Mesendoderm (in vitro differentiated cells): ENCODE measurements around the gene MAP4K2.

Experiments used
- DNase-seq: peaks from one replicate; pipeline ENCODE4 v3.0.0; 2013
- H2AK5ac ChIP-seq: 2 replicates; pipeline ENCODE4 v1.6.1; 2013; ENCODE audit warnings: low read length, inconsistent platforms
- H2BK120ac ChIP-seq: 2 replicates; pipeline ENCODE4 v1.6.1; 2013; ENCODE audit warnings: low read depth, mild to moderate bottlenecking, low read length, moderate library complexity, mixed read lengths
- H2BK15ac ChIP-seq: replicated peaks from 2 replicates; pipeline ENCODE4 v1.6.1; 2013; ENCODE audit warnings: low read depth, mild to moderate bottlenecking, moderate library complexity
- H2BK5ac ChIP-seq: 2 replicates; pipeline ENCODE4 v1.6.1; 2013; ENCODE audit warnings: low read length, inconsistent platforms
- H3K18ac ChIP-seq: 2 replicates; pipeline ENCODE4 v1.6.1; 2013; ENCODE audit warnings: mild to moderate bottlenecking, low read length, mixed read lengths
- H3K23ac ChIP-seq: one replicate; pipeline ENCODE4 v1.6.1; 2013; ENCODE audit warnings: low read length
- H3K27ac ChIP-seq: 2 replicates; pipeline ENCODE4 v1.5.1; 2013; ENCODE audit warnings: low read depth, mild to moderate bottlenecking, inconsistent platforms, low read length, moderate library complexity
- H3K27me3 ChIP-seq: 2 replicates; pipeline ENCODE4 v1.6.1; 2013; ENCODE audit warnings: low read length, control low read depth, mild to moderate bottlenecking, inconsistent platforms; ENCODE audit not compliant: insufficient read depth, poor library complexity
- H3K36me3 ChIP-seq: 2 replicates; pipeline ENCODE4 v1.6.1; 2013; ENCODE audit warnings: low read length, inconsistent platforms; ENCODE audit not compliant: control insufficient read depth, insufficient read depth
- H3K4ac ChIP-seq: one replicate; pipeline ENCODE4 v1.6.1; 2013; ENCODE audit warnings: low read depth, mild to moderate bottlenecking, low read length, moderate library complexity
- H3K4me1 ChIP-seq: 2 replicates; pipeline ENCODE4 v1.6.1; 2013; ENCODE audit warnings: low read depth, low read length, inconsistent platforms; ENCODE audit not compliant: control insufficient read depth
- H3K4me2 ChIP-seq: 2 replicates; pipeline ENCODE4 v1.6.1; 2013; ENCODE audit warnings: low read length
- H3K4me3 ChIP-seq: 2 replicates; pipeline ENCODE4 v1.5.1; 2013; ENCODE audit warnings: mild to moderate bottlenecking, low read length
- H3K56ac ChIP-seq: one replicate; pipeline ENCODE4 v1.6.1; 2013; ENCODE audit warnings: low read length
- H3K79me1 ChIP-seq: 2 replicates; pipeline ENCODE4 v1.6.1; 2013; ENCODE audit warnings: low read length, inconsistent platforms
- H3K79me2 ChIP-seq: 2 replicates; pipeline ENCODE4 v1.6.1; 2013; ENCODE audit warnings: mild to moderate bottlenecking, low read length; ENCODE audit not compliant: control insufficient read depth, insufficient read depth
- H3K9ac ChIP-seq: 2 replicates; pipeline ENCODE4 v1.6.1; 2013; ENCODE audit warnings: low read length, inconsistent platforms
- H4K5ac ChIP-seq: one replicate; pipeline ENCODE4 v1.6.1; 2013; ENCODE audit warnings: low read length
- H4K8ac ChIP-seq: one replicate; pipeline ENCODE4 v1.6.1; 2013; ENCODE audit warnings: low read depth, mild to moderate bottlenecking, control low read depth, low read length, moderate library complexity
- WGBS: extraction: QIAGEN DNeasy Blood & Tissue Kit; methylation state at CpG from one replicate; pipeline ENCODE4 v1.1.7; 2013; ENCODE audit warnings: low lambda C conversion rate, missing lambda C conversion rate; ENCODE audit not compliant: insufficient coverage; ENCODE audit errors: extremely low coverage; 5-methylcytosine and 5-hydroxymethylcytosine counted together

Gene MAP4K2

DNA sequence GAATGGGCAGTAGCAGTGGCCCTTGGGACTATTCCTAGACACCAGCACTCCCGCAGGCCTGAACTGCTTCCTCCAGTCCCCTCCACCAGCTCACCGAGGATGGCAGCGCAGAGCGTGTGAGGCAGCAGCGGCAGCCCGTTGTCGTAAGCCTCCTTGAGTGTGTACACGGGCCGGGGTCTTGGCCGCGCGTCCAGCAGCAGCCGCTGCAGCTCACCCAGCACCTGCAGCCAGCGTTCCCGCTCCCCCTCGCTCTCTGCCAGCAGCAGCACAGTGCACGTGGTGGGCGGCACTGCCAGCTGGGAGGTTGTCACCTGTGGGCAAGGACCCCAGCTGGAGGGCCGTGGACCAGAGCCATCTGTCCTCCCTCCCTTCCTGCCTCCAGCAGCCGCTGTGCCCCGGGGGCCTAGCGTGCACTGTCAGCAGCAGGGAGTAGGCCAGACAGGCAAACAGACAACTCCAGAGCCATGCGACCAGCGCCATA is 28.4 kb upstream of the MAP4K2 start:
- Histone ChIP-seq H3K23ac (no peak overlapping the region), H2BK5ac (no peak overlapping the region), H3K27ac (no peak overlapping the region), H3K56ac (no peak overlapping the region), H3K4me2 (no peak overlapping the region), H3K9ac (no peak overlapping the region), H4K8ac (no peak overlapping the region), H4K5ac (no peak overlapping the region), H2BK15ac (no peak overlapping the region), H3K4me1 (no peaks in the 10 kb centered on the region), H3K79me2 (no peaks in the 10 kb centered on the region), H2AK5ac (no peak overlapping the region), H3K4me3 (no peak overlapping the region), H3K79me1 (no peaks in the 10 kb centered on the region), H3K36me3 (peaks cover 2% of the 10 kb centered on the region), H3K27me3 (no peaks in the 10 kb centered on the region), H2BK120ac (no peak overlapping the region), H3K4ac (no peak overlapping the region), H3K18ac (no peak overlapping the region)
- no CpG with 5 or more reads among the region's 24 CpGs for WGBS
- DNase-seq = no peak

GRCh38 chr11:64829536-64830251 is 26.7 kb upstream of the MAP4K2 start:
- Histone ChIP-seq H3K4me3 (no peak overlapping the region), H2BK15ac (no peak overlapping the region), H4K8ac (no peak overlapping the region), H3K9ac (no peak overlapping the region), H3K4me1 (no peaks in the 10 kb centered on the region), H3K56ac (no peak overlapping the region), H3K23ac (no peak overlapping the region), H3K18ac (no peak overlapping the region), H4K5ac (no peak overlapping the region), H2BK5ac (no peak overlapping the region), H3K27me3 (no peaks in the 10 kb centered on the region), H3K4me2 (no peak overlapping the region), H3K79me2 (no peaks in the 10 kb centered on the region), H2AK5ac (no peak overlapping the region), H2BK120ac (no peak overlapping the region), H3K4ac (no peak overlapping the region), H3K27ac (no peak overlapping the region), H3K36me3 (peaks cover 2% of the 10 kb centered on the region), H3K79me1 (no peaks in the 10 kb centered on the region)
- no CpG with 5 or more reads among the region's 43 CpGs for WGBS
- DNase-seq = no peak

GRCh38 chr11:64827451-64827839 is 24.4 kb upstream of the MAP4K2 start:
- H2BK15ac ChIP-seq = no peak overlapping the region
- H3K27ac ChIP-seq = no peak overlapping the region
- no peak overlapping the region for H3K9ac ChIP-seq
- H2AK5ac ChIP-seq = no peak overlapping the region
- no peaks in the 10 kb centered on the region for H3K27me3 ChIP-seq
- no peak overlapping the region for H3K4me3 ChIP-seq
- no peak overlapping the region for H4K8ac ChIP-seq
- H3K4ac ChIP-seq = no peak overlapping the region
- H3K18ac ChIP-seq = no peak overlapping the region
- WGBS = no CpG with 5 or more reads among the region's 22 CpGs
- no peaks in the 10 kb centered on the region for H3K79me1 ChIP-seq
- H4K5ac ChIP-seq = no peak overlapping the region
- no peaks in the 10 kb centered on the region for H3K36me3 ChIP-seq
- no peak overlapping the region for H2BK5ac ChIP-seq
- H3K4me2 ChIP-seq = no peak overlapping the region
- H3K56ac ChIP-seq = no peak overlapping the region
- H3K4me1 ChIP-seq = no peaks in the 10 kb centered on the region
- DNase-seq = no peak
- no peaks in the 10 kb centered on the region for H3K79me2 ChIP-seq
- no peak overlapping the region for H3K23ac ChIP-seq
- no peak overlapping the region for H2BK120ac ChIP-seq

DNA sequence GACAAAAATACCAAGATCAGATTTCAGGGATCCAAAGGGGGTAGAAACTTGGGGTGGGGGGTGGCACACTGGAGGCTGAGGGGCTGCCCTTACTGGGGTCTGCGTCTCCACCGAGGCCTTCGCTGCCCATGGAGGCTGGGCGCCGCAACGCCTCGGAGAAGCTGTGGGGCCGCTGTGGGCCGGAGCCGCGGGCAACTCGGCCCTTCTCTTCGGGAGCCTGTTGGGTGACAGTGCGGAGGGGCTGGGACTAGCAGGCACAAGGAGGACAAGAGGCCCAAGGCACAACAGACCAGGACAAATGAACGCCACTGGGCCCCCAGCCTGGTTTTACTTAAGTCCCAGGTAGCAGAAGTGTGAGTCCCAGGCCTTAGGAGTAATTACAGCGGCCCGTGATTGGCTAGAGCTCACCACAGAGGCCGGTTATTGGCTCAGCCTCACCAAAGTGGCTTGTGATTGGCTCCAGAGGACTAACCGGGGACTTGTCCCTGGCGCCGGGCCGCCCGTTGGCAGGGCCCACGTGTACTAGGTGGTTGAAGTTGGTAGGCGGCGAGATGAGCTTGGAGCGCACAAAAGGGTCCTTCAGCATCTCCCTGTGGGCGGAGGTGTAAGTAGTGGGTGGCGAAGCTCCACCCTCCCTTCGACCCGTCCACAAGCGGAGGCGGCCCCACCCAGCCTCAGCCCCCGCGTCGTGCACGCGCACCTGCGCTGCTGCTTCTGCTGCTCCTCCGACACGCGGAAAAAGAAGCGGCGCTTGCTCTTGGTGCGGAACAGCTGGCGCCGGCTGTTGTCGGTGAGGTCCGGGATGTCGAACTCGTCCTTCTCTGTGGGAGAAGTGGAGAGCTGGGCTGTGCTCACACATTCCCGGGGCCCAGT is 23.8 kb upstream of the MAP4K2 start:
- H3K4me3 ChIP-seq = no peak overlapping the region
- no peak overlapping the region for H3K9ac ChIP-seq
- no peak overlapping the region for H2BK5ac ChIP-seq
- no peaks in the 10 kb centered on the region for H3K36me3 ChIP-seq
- no peaks in the 10 kb centered on the region for H3K79me1 ChIP-seq
- no peak overlapping the region for H3K18ac ChIP-seq
- H4K8ac ChIP-seq = no peak overlapping the region
- no peak overlapping the region for H3K4me2 ChIP-seq
- no peak overlapping the region for H3K27ac ChIP-seq
- H3K79me2 ChIP-seq = no peaks in the 10 kb centered on the region
- no peak overlapping the region for H4K5ac ChIP-seq
- WGBS = no CpG with 5 or more reads among the region's 52 CpGs
- H3K4ac ChIP-seq = no peak overlapping the region
- H3K23ac ChIP-seq = no peak overlapping the region
- no peak overlapping the region for H2AK5ac ChIP-seq
- H2BK15ac ChIP-seq = no peak overlapping the region
- no peak for DNase-seq
- H2BK120ac ChIP-seq = no peak overlapping the region
- no peak overlapping the region for H3K56ac ChIP-seq
- H3K4me1 ChIP-seq = no peaks in the 10 kb centered on the region
- H3K27me3 ChIP-seq = no peaks in the 10 kb centered on the region

DNA sequence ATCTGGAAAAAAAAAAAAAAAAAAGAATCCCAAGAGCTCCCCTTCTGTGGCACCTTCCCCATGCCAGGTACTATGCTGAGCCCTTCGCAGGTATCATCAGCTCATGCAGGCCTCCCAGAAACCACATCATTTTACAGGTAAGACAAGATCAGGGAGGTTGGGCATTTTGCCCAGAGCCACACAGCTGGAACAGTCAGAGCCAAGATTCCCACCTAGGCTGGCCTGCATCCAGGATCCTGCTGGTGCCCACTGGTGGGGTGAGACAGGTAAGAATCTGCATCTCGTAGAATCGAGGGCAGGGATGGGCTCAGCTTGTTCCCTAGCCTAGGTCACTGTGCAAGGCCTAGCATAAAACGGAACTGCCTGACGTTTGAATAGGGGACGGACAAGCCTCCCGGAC is 23.0 kb upstream of the MAP4K2 start:
- Histone ChIP-seq H3K9ac (no peak overlapping the region), H3K18ac (no peak overlapping the region), H3K4me1 (no peaks in the 10 kb centered on the region), H3K23ac (no peak overlapping the region), H3K4ac (no peak overlapping the region), H4K8ac (no peak overlapping the region), H2AK5ac (no peak overlapping the region), H3K56ac (no peak overlapping the region), H3K4me2 (no peak overlapping the region), H2BK15ac (no peak overlapping the region), H3K27ac (no peak overlapping the region), H3K4me3 (no peak overlapping the region), H3K36me3 (no peaks in the 10 kb centered on the region), H2BK5ac (no peak overlapping the region), H3K79me1 (no peaks in the 10 kb centered on the region), H3K79me2 (no peaks in the 10 kb centered on the region), H4K5ac (no peak overlapping the region), H3K27me3 (no peaks in the 10 kb centered on the region), H2BK120ac (no peak overlapping the region)
- no peak for DNase-seq
- WGBS = no CpG with 5 or more reads among the region's 7 CpGs
